Caco-2 (cell line): ENCODE measurements around the gene PLEK. TPM values are rescaled to one million over a fixed set of nuclear protein-coding genes. Genes with fewer than 3 reads are reported as not detected.
"Not testable (repeated sequence)": the region's sequence is repeated elsewhere in the genome, so short reads cannot be mapped to it uniquely, and the experiment has no call there.

Experiments
- BruUV-seq: library from RNA; stranded (reverse); fragments of 400-500 nt; replicated peaks from 2 replicates; lab custom pipeline; 2021; lab: Mats Ljungman, UMichigan
- CTCF ChIA-PET: fragments of 300-600 bp; sonication (Branson Sonifier 250); formaldehyde crosslinking; loops from one replicate; lab custom pipeline; 2022; ENCODE audit warnings: antibody characterized with exemption; lab: Charles Lee
- POLR2A ChIA-PET: fragments of 300-600 bp; sonication (Branson Sonifier 250); formaldehyde crosslinking; loops from one replicate; lab custom pipeline; 2022; ENCODE audit warnings: antibody characterized with exemption; lab: Charles Lee
- DNase-seq, 2 experiments: peaks; one replicate each; pipeline versions ENCODE4 v3.0.0 to v3.0.0-alpha.2; 2020 to 2022
- H3K27me3 ChIP-seq: replicated peaks from 2 replicates; pipeline ENCODE4 v1.6.0; 2011; ENCODE audit warnings: low read length; ENCODE audit not compliant: control insufficient read depth, insufficient read depth
- H3K36me3 ChIP-seq: 2 replicates; pipeline ENCODE4 v1.5.1; 2011; ENCODE audit warnings: low read length; ENCODE audit not compliant: control insufficient read depth, insufficient read depth
- H3K4me1 ChIP-seq: fragments of 250-450 bp; sonication (Bioruptor Pico); 2 replicates; pipeline ENCODE4 v1.5.1; 2020; ENCODE audit warnings: mild to moderate bottlenecking
- H3K4me3 ChIP-seq: 2 replicates; pipeline ENCODE4 v1.5.1; 2011; ENCODE audit warnings: low read depth, mild to moderate bottlenecking, control low read depth, low read length
- H3K9me3 ChIP-seq: fragments of 250-450 bp; sonication (Bioruptor Pico); 2 replicates; pipeline ENCODE4 v1.5.1; 2020; ENCODE audit warnings: mild to moderate bottlenecking, moderate library complexity
- H3K27ac Mint-ChIP-seq: one replicate; pipeline ENCODE4 v1.8.0; 2022; ENCODE audit warnings: mixed read lengths; ENCODE audit not compliant: unreplicated experiment
- H3K27me3 Mint-ChIP-seq: one replicate; pipeline ENCODE4 v1.8.0; 2022; ENCODE audit warnings: mixed read lengths; ENCODE audit not compliant: insufficient read depth, unreplicated experiment
- H3K36me3 Mint-ChIP-seq: one replicate; pipeline ENCODE4 v1.8.0; 2022; ENCODE audit warnings: mild to moderate bottlenecking, mixed read lengths; ENCODE audit not compliant: insufficient read depth, unreplicated experiment
- H3K4me1 Mint-ChIP-seq: one replicate; pipeline ENCODE4 v1.8.0; 2022; ENCODE audit warnings: low read depth, mixed read lengths; ENCODE audit not compliant: unreplicated experiment
- H3K4me3 Mint-ChIP-seq: one replicate; pipeline ENCODE4 v1.8.0; 2022; ENCODE audit warnings: mild to moderate bottlenecking, moderate library complexity, mixed read lengths; ENCODE audit not compliant: unreplicated experiment
- H3K9me3 Mint-ChIP-seq: one replicate; pipeline ENCODE4 v1.8.0; 2022; ENCODE audit warnings: mixed read lengths; ENCODE audit not compliant: unreplicated experiment
- intact Hi-C: fragments of 100-400 bp; cut with micrococcal nuclease; formaldehyde crosslinking; loops from one replicate; pipeline ENCODE4 v1.10.0; 2022; ENCODE audit not compliant: unreplicated experiment
- total RNA-seq: library from RNA; stranded (reverse); gene quantifications from 2 replicates; pipeline ENCODE4 v1.2.3, GENCODE V29; 2022
- TF ChIP-seq, protein P1 (sequence below), 2 experiments: fragments of 200-600 bp in 1 of 2; IDR thresholded peaks; 1 replicate in 1 of 2; 2 replicates in 1 of 2; pipeline versions ENCODE4 v1.5.1 to v1.8.0; 2011 to 2022; ENCODE audit warnings: antibody characterized with exemption in 1 of 2, control low read depth in 1 of 2, inconsistent platforms in 1 of 2, low read depth in 1 of 2, low read length in 1 of 2, mild to moderate bottlenecking in 1 of 2, moderate library complexity in 1 of 2; ENCODE audit not compliant: insufficient read depth in 1 of 2, severe bottlenecking in 1 of 2, unreplicated experiment in 1 of 2

PLEK gene
- total RNA-seq, 1 experiment from 2014 or later = not detected

DNA sequence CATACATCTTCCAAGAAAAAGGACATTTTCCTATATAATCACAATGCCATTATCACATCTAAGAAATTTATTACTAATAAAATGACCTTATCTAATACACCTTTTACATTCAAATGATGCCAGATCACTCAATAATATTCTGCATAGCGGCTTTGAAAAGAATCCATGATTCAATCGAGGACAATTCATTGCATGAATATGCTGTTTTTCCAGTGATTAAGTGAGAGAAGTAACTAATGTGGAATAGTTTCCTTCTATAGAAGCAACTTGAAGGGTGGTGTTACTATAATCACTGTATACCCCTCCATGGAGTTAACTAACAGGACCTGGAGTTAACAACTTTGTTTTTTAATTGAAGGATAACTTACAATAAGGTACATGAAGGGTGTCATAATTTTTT, 9.1 kb downstream of the PLEK start:
- ChIA-PET POLR2A (no interaction called here), CTCF (no interaction called here)
- no peak overlapping the region for H3K27ac Mint-ChIP-seq
- H3K27me3 Mint-ChIP-seq = peaks cover 13% of the 10 kb centered on the region
- no peaks in the 10 kb centered on the region for H3K9me3 Mint-ChIP-seq
- no peak overlapping the region for H3K4me3 ChIP-seq
- no peaks in the 10 kb centered on the region for H3K36me3 ChIP-seq
- H3K9me3 ChIP-seq = no peaks in the 10 kb centered on the region
- BruUV-seq = no TSS peak
- intact Hi-C loops = no loop called here
- H3K36me3 Mint-ChIP-seq = no peaks in the 10 kb centered on the region
- H3K4me3 Mint-ChIP-seq = no peak overlapping the region
- H3K4me1 Mint-ChIP-seq = no peaks in the 10 kb centered on the region
- peaks cover 1% of the 10 kb centered on the region; the same call in 1 of the 2 replicates for H3K27me3 ChIP-seq
- no peaks in the 10 kb centered on the region for H3K4me1 ChIP-seq
- DNase-seq = no peak
- TF ChIP-seq, protein P1, sequence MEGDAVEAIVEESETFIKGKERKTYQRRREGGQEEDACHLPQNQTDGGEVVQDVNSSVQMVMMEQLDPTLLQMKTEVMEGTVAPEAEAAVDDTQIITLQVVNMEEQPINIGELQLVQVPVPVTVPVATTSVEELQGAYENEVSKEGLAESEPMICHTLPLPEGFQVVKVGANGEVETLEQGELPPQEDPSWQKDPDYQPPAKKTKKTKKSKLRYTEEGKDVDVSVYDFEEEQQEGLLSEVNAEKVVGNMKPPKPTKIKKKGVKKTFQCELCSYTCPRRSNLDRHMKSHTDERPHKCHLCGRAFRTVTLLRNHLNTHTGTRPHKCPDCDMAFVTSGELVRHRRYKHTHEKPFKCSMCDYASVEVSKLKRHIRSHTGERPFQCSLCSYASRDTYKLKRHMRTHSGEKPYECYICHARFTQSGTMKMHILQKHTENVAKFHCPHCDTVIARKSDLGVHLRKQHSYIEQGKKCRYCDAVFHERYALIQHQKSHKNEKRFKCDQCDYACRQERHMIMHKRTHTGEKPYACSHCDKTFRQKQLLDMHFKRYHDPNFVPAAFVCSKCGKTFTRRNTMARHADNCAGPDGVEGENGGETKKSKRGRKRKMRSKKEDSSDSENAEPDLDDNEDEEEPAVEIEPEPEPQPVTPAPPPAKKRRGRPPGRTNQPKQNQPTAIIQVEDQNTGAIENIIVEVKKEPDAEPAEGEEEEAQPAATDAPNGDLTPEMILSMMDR (IDR thresholded peaks at IDR 0.05; ENCODE audit: insufficient read depth in 1 of 2, low read depth in 1 of 2, low read length in 1 of 2, severe bottlenecking in 1 of 2, unreplicated experiment in 1 of 2) = no peak

DNA sequence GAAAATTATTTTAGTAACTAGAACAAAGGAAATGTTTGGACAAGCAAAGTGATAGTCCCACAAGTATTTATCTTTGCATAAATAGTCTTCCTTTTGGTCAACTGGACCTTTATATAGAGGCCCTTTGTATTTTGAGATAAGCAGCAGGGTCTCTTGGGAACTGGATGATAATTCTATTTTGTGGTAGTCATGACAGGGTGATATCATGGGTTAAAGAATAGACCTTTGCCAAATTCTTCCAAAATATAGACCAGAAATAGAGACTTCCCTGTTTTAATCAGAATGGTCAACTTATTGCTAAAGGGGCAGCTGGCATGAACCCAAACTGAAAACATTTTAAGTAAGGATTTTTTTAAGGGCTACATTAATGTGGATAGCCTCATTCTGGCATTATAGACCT, 10.5 kb downstream of the PLEK start:
- H3K9me3 ChIP-seq = no peaks in the 10 kb centered on the region
- Mint-ChIP-seq H3K36me3 (no peaks in the 10 kb centered on the region), H3K4me1 (no peaks in the 10 kb centered on the region), H3K27me3 (peaks cover 18% of the 10 kb centered on the region), H3K27ac (no peak overlapping the region), H3K4me3 (no peak overlapping the region), H3K9me3 (no peaks in the 10 kb centered on the region)
- no peak overlapping the region for H3K4me3 ChIP-seq
- ChIA-PET POLR2A (no interaction called here), CTCF (no interaction called here)
- intact Hi-C loops = no loop called here
- H3K36me3 ChIP-seq = no peaks in the 10 kb centered on the region
- BruUV-seq = no TSS peak
- H3K27me3 ChIP-seq = peaks cover 1% of the 10 kb centered on the region; the same call in 1 of the 2 replicates
- no peaks in the 10 kb centered on the region for H3K4me1 ChIP-seq
- TF ChIP-seq, protein P1 (IDR thresholded peaks at IDR 0.05; ENCODE audit: insufficient read depth in 1 of 2, low read depth in 1 of 2, low read length in 1 of 2, severe bottlenecking in 1 of 2, unreplicated experiment in 1 of 2) = no peak
- no peak for DNase-seq

DNA sequence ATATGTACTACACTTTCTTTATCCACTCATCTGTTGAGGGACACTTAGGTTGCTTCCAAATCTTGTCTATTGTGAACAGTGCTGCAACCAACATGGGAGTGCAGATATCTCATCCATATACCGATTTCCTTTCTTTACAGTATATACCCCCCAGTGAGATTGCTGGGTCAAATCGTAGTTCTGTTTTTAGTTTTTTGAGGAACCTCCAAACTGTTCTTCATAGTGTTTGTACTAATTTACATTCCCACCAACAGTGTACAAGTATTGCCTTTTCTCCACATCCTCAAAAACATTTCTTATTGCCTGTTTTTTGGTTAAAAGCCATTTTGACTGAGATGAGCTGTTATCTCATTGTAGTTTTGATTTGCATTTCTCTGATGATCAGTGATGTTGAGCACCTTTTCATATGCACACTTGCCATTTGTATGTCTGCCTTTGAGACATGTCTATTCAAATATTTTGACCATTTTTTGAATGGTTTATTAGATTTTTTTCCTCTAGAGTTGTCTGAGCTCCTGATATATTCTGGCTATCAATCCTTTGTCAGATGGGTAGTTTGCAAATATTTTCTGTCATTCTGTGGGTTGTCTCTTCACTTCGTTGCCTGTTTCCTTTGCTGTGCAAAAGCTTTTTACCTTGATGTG, 12.2 kb downstream of the PLEK start:
- intact Hi-C loops = no loop called here
- Mint-ChIP-seq H3K4me1 (no peaks in the 10 kb centered on the region), H3K36me3 (no peaks in the 10 kb centered on the region), H3K9me3 (no peaks in the 10 kb centered on the region), H3K4me3 (no peak overlapping the region), H3K27me3 (peaks cover 22% of the 10 kb centered on the region), H3K27ac (no peak overlapping the region)
- Histone ChIP-seq H3K9me3 (no peaks in the 10 kb centered on the region), H3K4me1 (no peaks in the 10 kb centered on the region), H3K27me3 (no peaks in the 10 kb centered on the region; the same call in 1 of the 2 replicates), H3K4me3 (no peak overlapping the region), H3K36me3 (no peaks in the 10 kb centered on the region)
- CTCF ChIA-PET = no interaction called here
- POLR2A ChIA-PET = no interaction called here
- no peak for DNase-seq
- TF ChIP-seq, protein P1 (IDR thresholded peaks at IDR 0.05; ENCODE audit: insufficient read depth in 1 of 2, low read depth in 1 of 2, low read length in 1 of 2, severe bottlenecking in 1 of 2, unreplicated experiment in 1 of 2) = no peak
- BruUV-seq = no TSS peak

DNA sequence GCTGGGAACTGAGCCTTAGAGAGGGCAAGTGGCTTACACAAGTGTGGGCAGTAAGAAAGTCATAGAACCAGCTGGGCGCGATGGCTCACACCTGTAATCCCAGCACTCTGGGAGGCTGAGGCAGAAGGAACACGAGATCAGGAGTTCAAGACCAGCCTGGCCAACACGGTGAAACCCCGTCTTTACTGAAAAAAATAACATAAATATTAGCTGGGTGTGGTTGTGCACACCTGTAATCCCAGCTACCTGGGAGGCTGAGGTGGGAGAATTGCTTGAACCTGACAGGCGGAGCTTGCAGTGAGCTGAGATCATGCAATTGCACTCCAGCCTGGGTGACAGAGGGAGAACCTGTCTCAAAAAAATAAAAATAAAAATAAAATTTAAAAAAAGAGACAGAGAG, 13.7 kb downstream of the PLEK start:
- H3K9me3 Mint-ChIP-seq, H3K36me3 Mint-ChIP-seq, POLR2A ChIA-PET, H3K4me3 ChIP-seq, H3K27ac Mint-ChIP-seq, BruUV-seq, H3K4me1 Mint-ChIP-seq, intact Hi-C loops, H3K4me3 Mint-ChIP-seq, H3K36me3 ChIP-seq, H3K4me1 ChIP-seq, DNase-seq, CTCF ChIA-PET, H3K9me3 ChIP-seq, H3K27me3 ChIP-seq: not testable (repeated sequence)
- peaks cover 27% of the 10 kb centered on the region for H3K27me3 Mint-ChIP-seq
